ENCODE results near the gene VCPKMT.

Gene VCPKMT

GRCh38 chr14:50067723-50068495, 48.5 kb downstream of the VCPKMT start:
- DNase-seq (ENCODE audit: low read depth), result no peak

DNA sequence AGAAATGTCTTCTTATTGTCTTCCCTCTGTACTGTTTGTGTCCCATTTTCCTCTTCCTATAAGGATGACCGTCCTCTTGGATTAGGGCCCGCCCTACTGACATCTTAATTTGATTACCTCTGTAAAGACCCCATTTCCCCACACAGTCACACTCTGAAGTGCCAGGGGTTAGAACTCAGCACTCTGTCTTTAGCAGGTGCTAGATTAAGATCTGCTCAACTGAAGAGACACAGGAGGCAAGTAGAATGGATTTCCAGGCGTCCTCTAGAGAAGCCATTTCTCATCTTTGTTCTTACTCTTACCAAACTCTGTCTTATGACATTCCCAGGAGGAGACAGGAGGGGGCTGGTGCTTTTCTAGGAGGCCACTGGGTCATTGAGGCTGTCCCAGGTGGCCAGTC, 50.8 kb downstream of the VCPKMT start:
- DNase-seq (ENCODE audit: low read depth), result no peak

DNA sequence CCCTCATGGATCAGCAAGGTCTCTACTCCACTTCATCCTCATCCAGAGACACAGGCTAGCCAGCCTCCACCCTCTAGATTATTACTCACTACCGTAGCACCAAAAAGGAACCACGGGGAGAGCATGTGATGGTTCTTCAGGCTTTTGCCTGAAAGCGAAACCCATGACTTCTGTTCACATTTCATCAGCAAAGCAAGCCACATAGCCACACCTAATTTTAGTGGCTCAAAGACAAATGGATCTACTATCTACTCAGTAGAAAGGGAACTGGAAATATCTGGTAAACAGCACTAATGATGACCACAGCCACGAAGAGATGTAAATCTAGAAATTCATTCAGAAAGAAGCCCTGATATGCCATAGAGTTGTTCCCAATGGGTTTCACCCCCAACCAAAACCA, 51.4 kb downstream of the VCPKMT start:
- no peak for DNase-seq (ENCODE audit: low read depth)

DNA sequence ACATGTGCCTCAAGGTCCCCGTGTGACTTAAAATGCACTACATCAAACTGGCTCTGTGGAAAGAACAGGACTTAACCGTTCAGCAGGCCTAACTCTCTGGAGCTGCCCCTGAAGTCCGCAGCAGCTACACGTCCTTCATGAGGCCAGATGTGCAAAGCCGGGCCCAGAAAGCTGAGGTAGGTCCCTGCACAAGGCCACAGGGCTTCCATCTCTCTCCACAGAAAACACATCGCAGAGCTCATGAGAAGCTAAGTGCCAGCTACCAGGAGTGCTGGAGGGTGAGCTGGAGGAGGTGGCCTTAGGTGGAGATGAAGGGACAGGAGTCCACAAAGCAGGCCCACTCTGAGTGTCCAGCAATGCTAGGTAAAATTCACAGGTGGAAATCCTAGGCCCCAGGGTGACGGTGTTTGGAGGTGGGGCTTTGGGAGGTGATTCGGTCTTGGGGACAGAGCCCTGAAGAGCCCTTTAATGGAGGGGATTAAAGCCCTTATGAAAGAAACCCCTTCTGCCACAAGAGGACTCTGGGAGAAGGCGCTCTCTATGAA, 52.4 kb downstream of the VCPKMT start:
- DNase-seq (ENCODE audit: low read depth), result no peak

- DNase-seq (ENCODE audit: low read depth), result no peak
Observed at GRCh38 chr14:50062438-50063085, 53.8 kb downstream of the VCPKMT start.

GRCh38 chr14:50061664-50062437, 54.5 kb downstream of the VCPKMT start:
- DNase-seq (ENCODE audit: low read depth), result no peak

- no peak for DNase-seq (ENCODE audit: low read depth)
Observed at GRCh38 chr14:50060871-50061663, 55.3 kb downstream of the VCPKMT start.

DNA sequence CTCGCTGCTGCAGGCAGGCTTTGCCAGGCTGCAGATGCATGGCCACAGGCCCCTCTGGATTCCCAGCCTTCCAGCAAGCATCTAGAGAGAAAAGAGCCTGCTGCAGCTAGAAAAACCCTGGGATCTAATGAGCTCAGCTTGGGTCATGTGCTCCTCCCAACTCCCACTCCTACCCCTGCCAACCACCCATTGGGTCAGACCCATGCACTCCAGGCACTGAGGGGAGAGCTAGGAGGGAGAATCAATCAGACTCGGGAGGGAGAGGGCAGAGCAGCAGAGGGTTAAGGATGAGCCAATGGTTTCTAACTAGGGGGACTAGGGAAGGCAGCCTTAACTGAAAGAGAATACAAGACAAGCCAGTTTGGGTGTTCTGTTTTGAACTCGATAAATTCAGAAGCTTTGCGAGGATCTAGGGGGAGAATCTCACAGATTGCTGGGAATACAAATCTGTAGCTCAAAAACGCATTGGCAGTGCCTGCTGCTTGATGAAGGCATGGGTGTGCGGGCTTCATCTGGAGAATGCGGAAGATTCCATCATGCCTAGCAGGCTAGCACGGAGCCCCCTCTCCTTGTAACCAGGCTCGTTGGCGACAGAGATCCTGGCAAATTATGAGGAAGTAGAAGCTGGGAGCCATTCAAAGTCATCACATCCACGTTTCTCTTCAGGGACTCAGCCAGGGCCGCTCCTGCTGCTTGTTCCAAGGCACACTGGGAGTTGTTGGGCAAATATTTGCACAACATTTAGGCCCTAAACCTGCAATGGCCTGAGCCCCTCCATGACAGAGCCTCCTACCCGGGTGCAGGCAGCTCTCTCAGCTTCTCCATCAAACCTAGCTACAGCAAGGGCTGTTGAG, 56.4 kb downstream of the VCPKMT start:
- DNase-seq (ENCODE audit: low read depth), result no peak
